VCaP (cell line): ENCODE results near the gene MAFF.

Source experiments
- H3K27ac ChIP-seq: fragments of 450-650 bp; 2 replicates; pipeline ENCODE4 v1.5.1; 2017
- CTCF ChIP-seq: fragments of 450-650 bp; conservative IDR thresholded peaks from 2 replicates; pipeline ENCODE4 v1.5.1; 2017; ENCODE audit warnings: mild to moderate bottlenecking, moderate library complexity

Gene MAFF

GRCh38 chr22:38243007-38243765 lies 41.4 kb downstream of the MAFF start:
- TF ChIP-seq CTCF = no peak
- no peak overlapping the region for H3K27ac ChIP-seq

- no peak overlapping the region for H3K27ac ChIP-seq
- no peak for TF ChIP-seq CTCF
These were observed 42.3 kb downstream of the MAFF start for GRCh38 chr22:38244106-38244505.

DNA sequence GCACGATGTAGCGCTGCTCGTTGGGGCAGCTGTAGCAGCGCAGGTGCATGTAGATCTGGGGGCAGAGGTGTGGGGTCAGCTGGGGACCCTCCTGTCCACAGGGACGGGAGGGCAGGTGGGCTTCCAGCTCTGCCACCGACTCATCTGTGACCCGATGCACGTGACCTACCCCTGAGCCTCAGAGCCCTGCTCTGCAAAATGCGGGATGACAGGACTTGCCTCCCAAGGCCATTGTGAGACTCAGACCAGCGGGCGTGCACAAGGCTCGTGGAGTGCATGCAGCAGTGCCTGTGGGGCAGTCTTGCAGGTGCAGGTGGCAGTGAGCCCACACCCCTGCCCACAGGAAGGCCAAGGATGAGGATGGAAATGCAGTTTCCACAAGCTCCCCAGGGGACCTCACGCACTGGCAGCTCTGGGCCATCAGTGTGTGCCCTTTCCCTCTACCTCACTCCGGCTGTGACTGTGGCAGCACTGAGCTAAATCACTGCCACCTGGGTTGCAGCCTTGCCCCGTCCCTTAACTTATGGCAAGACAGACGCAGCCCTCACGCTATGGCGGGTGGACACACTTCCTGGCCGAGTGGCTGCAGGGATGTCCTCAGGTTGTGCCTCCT lies 44.4 kb downstream of the MAFF start:
- TF ChIP-seq CTCF = no peak
- no peak overlapping the region for H3K27ac ChIP-seq

- TF ChIP-seq CTCF = no peak
- H3K27ac ChIP-seq = no peak overlapping the region
These were observed 44.9 kb downstream of the MAFF start for GRCh38 chr22:38246692-38247091.

GRCh38 chr22:38247713-38248112 lies 45.9 kb downstream of the MAFF start:
- TF ChIP-seq CTCF = no peak

GRCh38 chr22:38248280-38248679 lies 46.5 kb downstream of the MAFF start:
- TF ChIP-seq CTCF = no peak
- no peak overlapping the region for H3K27ac ChIP-seq

More at GRCh38 chr22:38247713-38248112, 45.9 kb downstream of the MAFF start:
- no peak overlapping the region for H3K27ac ChIP-seq

DNA sequence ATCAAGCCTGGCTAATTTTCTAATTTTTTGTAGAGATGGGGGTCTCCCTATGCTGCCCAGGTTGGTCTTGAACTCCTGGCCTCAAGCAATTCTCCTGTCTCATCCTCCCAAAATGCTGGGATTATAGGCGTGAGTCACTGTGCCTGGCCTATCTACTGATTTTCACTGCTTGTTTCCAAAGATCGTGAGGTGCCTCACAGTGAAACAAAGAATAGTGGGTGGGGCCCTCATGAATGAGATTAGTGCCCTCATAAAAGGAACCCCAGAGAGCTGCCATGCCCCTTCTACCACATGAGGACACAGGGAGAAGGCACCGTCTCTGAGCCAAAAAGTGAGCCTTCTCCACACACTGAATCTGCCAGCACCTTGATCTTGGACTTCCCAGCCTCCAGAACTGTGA lies 47.5 kb downstream of the MAFF start:
- no peak for TF ChIP-seq CTCF
- H3K27ac ChIP-seq = no peak overlapping the region
